NCI-H2227 (cell line): ENCODE results near the gene CALCOCO1.

Experiments used
- DNase-seq: peaks from one replicate; lab custom pipeline; 2025; ENCODE audit not compliant: unreplicated experiment; lab: John Stamatoyannopoulos, UW

Gene CALCOCO1

DNA sequence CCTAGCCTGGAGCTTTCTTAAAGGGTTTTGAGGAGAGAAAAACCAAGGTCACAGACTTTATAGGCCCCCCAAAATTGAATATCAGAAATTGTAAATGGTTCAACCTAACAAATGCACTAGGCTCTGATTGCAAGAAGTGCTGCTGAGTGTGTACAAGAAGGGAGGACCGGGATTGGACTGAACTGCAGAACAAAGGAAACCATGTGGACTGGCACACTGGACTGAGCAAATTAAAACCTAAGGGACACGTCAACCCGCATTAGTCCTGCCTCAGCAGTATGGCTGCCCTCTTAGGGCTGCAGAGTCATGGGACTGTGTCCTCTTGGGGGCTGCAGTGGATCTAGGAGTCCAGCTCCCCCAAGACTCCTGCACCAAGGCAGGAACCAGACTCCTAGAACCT is 25.4 kb upstream of the CALCOCO1 start:
- no peak for DNase-seq

DNA sequence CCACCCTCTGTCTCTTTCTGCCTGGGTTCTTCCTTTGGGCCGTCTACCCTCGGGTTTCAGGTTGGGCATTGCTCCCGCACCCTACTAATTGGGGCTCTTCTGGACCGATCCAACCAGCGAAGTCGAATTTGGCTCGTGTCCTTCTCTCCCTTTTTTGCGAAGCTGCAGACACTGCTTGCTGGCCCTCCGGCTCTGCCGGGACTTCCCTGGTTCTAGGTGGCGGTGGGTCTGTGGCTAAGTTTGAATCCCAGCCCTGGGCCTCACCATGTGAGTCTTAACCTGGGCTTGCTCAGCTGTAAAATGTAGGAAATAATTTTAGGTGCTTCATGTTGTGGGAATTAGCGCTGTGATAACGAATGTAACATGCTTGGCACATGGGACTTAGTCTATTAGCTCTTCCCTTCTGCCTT is 24.9 kb upstream of the CALCOCO1 start:
- DNase-seq, result no peak

DNA sequence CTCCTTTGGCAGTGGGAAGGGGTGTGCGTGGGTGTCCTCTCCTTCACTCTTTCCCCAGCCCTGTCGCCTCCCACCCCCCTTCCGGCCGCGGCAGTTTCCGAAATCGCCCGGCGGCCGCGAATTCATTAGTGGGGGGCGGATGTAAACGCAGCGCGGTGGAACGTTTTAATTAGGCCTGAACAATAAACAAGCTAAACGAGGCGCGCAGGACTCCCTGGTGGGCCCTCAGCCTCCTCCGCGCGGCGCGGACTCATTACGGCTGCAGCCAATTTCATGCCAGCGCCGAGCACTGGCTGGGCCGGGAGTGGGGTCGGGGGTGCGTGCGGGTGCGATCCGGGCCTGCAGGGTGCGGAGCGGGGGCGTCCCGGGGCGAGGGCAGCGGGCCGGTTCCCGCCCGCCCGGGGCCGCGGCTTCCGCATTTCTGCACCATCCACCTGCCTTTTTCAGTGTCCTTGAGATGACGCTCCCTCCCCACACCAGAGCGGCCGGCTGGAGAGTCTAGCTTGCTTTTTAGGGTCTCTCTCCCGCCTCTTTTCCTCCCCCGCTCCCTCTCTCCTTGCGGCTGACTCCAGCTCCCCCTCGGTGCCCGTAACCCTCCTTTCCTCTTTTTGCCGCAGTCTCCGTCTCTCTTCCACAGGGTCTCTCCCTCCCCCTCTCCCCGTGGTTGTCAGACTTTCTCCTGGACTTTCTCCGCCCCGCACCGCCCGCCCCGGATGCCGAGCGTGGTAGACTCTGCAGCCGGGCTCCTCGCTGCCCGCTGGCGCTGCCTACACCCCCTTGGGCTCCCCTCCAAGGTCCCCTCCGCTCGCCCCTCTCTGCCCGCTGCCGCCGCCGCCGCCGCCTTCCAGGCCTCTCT is 24.3 kb upstream of the CALCOCO1 start, which contains the start of gene CISTR:
TSS of gene CISTR (minus strand) at position 644 of the 856 bp plus-strand sequence.
- DNase-seq, result peak; percentile 20

DNA sequence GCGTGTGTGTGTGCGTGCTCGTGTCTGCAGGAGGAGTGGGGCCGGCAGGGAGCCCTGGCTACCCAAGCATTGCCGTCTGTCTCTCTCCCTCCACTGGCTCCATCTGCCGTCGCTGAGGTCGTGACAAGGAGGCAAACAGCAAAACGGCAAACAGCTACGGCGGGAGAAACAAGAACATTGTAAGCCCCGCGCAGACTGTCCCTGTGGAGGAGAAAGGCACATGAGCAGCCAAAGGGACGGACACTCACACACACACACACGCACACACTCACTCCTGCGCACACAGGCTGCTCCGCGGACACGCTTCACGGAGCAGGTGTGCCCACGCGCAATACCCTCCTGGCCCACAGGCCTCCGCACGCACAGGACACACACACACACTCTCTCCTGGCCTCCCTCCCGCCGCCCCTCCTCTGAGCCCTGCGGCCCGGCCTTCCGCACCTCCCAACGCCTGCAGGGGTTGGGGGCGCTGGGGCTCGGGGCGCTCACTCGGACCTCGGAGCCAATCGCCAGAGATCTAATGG is 23.6 kb upstream of the CALCOCO1 start:
- peak; percentile 44 for DNase-seq

DNA sequence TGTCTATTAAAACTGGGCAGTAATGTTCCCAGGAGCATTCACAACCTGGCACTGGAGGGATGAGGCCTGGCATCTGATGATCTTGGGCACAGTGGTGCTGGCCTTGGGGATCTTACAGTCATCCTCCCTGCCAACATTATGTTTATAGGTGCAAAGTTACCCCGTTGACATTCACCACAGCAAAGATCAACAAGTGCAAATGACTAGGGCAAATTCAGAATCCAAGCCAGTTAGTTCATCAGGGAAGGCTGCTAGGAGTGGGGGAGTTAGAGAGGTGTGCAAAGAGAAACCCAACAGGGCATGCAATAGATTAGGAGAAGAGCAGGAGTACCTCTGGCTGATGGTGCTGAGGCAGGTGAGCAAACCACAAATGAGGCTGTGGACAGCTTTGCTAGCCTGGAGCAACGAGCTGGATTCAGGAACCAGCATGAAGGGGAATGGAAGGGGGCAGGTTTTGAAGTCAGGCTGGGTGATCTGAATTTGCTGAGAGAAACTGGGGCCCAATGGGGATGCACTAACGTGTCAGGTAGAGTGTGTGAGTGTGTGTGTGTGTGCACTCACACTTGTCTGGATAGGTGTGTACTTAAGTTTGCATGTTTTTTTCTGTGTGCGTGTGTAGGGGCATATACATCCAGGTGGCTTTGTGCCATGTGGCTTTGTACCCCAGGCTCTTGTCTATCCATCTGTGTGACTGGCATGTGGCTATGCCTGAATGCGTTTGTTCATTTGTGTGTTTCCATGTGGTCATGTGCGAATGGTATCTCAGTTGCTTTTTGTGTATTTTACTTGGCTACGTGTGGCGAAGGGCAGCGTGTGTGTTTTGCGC is 22.9 kb upstream of the CALCOCO1 start:
- DNase-seq, result no peak

DNA sequence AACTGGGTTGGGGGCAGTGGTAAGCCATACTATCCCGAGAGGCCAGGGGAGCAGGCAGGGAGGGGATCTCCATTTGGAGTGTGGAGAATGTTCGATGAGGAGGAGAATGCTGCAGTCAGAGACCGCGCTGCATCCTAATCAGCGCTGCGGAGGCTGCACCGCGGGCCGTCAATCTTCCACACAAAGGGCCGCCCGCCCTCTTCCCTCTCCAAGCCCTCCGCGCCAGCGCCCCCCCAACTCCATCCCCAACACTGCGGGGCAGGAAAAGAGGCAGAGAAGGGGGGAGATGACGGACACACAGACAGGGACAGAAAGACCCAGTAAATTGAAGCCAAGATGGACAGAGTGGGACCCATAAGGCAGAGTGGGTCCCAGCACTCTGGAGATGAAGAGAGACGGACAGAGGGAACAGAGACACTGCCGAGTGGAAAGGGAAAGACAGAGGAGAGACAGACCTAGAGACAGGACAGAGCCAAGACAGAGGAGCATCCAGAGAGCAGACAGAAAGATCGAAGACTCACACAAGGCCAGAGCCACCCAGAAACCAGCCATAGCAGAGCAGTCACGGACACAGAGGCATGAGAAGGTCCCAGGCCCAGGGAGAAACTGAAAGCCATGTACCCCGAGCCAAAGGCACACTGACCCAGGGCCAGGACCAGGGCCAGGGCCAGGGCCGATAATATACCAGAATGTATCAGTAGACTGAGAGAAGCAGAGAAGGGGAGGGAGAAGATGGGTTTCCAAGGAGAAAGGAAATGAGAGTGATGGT is 21.0 kb upstream of the CALCOCO1 start:
- DNase-seq, result peak; percentile 32

DNA sequence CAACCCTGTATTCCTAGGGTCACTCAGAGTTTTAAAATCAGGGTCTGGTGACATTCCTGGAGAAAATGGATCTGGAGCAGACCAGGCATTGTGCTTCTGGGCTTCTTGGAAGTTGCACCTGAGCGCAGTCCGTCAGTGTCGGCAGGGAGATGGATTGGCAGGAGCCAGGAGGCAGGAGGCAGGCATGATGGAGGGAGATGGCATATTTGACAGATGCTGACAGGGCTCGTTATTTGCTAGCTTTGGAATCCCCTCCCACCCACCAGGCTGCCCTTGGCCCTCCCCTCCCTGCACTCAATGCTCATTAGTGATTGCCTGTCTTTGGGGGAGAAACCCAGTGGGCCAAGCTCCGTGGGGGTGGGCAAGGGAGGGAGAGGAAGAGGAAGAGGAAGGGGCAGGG is 19.8 kb upstream of the CALCOCO1 start:
- peak; percentile 8 for DNase-seq

DNA sequence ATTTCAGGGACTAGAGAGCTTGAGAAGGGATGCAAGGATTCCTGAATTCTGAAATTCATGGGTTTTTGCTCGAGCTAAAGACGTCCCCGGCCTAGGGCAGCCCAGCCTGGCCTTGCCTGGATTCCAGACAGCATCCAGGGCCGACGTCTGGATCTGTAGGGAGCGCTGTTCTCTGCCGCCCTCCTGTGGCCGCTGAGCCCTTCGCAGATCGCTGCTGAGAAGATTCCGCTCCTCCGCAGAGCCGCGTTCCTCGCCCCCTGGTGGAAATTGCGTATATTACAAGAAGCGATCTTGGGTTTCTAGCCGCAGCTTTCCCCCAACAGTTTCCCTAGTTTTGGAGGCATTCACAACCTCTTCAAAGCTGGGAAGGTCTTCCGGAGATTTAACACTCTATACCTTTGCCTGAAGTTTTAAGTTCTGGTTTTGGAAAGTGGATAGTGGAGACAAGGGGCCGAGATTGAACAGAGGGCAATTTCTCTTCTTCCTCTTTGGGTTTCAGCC is 19.4 kb upstream of the CALCOCO1 start:
- peak; percentile 92 for DNase-seq

DNA sequence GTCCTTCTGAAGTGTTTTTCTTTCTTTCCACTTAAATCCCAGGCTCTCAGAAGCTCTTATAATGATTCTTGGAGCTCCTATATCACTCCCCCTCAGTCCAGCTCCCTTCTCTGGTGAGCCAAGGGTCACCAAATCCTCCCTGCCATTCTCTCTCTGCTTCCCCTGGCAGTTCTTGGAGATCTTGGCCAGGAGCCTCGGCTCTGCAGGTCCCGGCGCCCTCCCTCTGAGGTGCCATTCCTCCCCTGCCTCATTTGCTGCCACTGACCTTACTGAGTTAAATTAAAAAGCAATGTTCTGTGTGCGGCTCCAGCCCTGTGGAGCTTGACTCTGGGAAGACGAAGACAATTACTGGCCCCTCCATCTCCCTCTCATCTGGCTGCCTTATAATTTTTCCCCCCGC is 17.5 kb upstream of the CALCOCO1 start:
- peak; percentile 21 for DNase-seq

DNA sequence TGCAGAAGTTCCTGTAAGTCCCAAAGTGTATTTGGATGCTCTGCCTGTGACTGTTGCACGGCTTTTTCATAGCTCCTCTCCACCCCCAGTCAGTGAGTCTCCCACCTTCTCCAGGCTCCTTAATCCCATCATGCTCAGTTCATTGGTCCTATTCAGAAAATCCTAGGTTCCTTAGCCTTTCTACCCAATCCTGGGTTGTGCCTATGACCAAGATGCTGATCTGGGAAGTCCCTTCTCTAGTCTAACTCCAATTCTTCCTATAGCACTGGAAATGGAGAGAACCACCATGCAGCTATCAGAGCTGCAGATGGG is 16.8 kb upstream of the CALCOCO1 start:
- no peak for DNase-seq

DNA sequence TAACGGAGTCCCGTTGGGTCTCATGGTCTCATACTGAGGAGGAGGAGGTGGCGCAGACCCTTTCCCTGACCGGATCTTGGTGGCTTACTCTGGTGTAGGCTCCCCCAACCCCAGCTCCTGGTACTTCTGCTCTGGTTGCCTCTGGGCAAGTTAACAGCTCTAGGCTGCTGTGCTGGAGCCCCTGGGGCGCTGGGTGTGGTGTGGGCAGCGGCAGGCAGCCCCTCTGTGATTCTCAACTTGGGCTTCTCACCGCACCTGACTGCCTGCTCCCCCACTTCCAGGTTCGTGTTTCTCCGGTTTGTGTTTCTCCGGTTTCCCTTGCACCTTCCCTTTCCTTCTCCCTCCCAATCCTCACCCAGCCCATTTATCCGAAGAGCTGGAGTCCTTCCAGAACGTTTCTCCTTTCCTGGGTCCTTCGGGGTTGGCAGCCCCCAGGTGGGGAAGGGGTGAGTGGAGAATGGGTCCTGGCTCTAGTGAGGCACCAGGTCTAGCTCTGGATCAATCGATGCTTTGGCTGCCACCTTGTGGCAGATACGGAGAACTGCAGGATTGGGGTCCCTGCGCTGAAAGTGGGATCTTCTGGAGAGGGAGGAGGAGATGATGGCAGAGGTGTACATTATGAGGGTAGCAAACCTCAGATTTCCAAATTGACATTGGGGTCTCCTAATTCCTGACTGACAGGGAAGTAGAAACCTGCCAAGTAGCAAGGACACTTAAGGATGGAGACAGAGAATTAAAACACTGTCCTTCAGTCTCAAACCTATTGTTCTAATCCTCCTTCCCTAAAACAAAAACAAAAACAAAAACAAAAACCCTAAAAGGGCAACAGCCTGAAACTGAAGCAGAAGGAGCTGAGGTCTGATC is 16.2 kb upstream of the CALCOCO1 start:
- peak; percentile 75 for DNase-seq

DNA sequence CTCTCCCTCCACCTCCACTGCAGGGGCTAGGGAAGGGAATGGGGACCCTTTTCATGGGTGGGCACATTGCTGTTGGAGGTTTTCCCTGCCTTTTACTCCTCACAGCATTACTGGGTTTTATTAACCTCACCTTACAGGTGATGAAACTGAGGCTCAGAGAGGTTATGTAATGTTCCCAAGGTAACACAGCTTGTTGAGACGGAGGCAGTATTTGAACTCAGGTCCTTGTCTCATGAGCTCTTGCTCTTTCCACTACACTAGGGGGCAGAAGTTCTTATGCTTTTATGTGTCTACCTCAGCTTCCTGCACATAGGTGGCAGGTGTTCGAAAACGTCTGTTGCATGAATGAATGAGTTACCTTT is 12.9 kb upstream of the CALCOCO1 start:
- no peak for DNase-seq

DNA sequence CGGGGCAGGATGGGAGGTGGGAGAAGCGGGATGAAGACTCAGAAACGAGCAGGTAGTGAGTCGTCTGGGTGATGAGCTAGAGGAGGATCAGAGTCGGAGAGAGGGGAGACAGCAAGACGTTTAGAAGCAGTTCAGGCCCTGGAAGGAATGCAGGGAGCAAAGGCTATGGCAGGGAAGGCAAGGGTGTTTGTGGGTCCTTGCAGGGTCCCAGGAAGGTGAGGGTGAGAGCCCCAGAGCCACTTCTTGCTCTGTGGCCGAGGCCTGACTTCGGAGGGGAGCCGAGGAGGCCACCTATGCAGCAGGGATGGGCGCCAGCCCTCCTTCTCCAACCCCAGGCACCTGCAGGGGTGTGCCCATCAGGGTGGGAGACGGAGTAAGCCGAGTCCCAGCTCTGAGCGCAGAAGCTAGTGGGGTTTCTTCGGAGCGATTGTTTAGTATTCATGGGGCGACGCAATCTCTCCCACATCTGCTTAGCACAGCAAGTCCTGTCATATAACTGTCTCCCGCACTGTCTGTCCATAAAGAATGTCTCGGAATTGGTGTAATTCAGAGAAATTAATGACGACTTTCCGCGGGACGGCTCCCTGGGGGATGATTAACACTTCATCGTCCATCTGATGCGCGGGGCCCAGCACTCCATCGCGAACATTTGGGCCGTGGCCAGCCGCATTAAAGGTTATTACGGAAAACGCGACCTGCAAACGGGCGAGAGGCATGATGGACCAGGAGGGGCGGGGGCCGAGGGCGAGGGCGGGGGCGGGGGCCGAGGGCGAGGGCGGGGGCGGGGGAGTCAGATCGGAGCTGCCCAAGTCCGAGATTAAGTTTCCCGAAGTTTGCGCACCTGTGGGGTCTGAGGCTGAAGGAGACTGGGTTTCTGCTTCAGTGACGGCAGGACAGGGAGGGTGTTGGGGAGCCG is 12.2 kb upstream of the CALCOCO1 start:
- peak; percentile 41 for DNase-seq

DNA sequence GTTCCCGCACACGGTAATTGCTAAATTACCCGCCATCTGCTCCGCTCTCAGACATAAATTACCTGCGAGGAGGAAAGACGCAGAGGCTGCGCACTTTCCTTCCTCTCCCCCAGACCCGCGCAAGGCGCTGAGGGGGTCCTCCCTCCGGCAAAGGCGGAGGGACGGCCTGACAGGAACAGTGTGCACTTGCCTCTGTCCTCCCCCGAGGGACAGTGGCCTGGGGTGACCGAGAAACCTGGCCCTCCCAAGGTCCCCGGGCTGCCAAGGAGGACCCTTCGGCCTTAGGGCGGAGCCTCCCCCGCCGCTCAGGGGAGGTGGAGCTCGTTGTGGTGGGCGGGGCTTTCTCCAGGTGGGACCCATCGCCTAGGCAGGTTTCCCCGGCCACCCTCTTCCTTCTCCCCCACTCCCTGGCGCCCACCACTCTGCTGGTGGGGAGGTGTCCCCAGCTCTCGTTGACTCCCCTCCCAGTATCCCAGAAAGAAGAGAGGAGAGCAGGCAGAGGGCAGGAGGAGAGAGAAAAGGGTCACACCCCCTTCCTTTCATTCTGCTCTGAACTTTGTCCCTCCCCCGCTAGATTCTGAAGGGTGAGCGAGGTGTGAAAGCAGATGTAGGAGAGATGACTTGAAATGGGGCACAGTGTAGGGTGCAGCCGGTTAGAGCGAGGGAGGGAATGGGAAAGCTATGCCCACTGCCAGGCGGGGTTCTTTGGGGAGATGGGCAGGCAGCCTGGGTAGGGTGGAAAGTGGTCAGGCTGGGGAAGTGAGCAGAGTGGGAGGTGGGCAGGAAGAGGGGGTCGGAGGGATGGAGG is 11.4 kb upstream of the CALCOCO1 start:
- peak; percentile 72 for DNase-seq

DNA sequence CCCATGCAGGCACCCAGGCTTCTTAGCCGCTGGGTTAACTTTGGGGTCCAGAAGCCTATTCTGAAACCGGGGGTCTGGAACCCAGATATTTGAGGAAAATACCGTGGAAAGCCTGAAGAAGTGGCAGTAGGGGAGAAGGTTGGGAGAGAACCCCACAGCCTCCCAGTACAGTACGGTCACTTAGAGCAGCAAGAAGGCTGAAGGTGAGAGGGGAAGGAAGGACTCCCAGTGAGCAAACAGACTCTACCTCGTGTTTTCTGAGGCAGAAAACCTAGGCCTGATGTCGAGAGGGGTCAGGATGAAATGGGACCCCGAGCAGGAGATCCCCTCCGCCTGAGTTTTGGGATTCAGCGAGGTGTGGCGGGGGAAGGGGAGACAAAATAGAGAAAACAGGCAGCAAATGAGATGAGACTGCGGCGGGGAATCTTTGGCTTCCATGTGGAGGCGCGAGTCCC is 10.7 kb upstream of the CALCOCO1 start:
- DNase-seq, result no peak

DNA sequence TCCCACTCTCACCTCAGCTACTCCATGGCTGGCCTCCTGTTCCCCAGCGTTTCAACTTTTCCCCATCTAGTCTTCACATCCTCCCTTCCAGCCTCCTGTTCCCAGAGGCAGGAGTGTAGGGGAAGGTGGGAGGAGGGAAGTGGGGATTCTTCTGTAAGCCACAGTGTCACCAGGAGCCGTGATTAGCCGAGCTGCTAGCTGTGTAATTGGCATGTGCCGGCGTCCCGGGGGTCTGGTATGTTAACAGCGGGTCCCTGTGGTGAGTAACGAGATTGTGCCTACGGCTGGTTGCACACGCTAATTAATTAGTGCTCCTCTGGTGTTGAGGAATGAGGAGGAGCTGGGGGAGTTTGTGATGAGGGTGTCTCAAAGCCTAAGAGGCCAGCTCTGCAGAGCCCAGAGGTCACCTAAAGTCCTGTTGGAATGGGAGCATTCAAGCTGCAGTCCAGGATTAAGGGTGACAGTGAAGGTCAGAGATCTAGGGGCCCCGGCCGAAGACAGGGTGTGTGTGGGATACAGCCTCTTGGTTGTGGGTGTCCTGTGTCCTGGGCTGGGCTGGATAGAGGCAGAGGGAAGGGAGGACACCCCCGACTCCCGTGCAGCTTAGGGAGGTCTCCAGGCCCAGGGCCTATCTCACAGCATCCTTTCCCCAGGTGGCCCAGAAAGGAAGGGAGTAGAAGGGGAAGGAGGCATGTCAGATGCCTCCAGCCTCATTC is 10.0 kb upstream of the CALCOCO1 start:
- DNase-seq, result no peak

DNA sequence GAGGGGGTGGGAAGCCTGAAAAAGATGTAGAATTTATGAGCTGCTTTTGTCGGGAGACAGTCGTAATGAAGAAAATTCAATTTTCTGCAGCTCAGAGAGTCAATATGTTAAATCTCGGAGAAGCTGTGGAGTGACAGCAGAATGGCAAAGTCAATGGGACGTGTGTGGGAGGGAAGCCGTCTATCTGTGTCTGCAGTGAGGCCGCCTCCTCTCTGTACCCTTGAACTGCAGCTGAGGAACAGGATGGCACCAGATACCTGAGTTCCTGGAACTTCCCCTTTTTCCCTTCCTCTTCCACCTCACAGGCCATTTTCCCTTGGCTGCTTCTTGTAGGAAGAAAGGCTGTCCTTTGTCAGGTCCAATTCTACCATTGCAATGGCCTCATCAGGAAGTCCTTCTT is 9.3 kb upstream of the CALCOCO1 start:
- no peak for DNase-seq

DNA sequence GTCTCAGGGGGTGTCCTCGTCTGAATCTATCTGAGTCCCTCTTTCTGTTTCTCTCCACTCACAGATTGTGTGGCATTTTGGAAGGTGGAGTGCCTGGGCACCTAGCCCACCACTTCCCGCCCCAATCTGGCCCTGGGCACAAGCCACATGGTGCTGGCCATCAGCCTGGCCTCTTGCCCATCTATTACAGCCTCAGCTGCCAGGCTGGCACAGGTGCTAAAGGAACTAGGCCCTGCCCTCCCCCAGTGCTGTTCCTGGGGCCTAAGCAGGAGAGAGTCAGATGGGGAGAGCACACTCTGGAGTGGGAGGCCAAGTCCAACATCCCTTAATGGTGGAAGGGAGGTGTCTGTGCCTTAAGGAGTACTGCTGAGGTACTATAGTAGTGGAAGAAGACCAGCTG is 8.3 kb upstream of the CALCOCO1 start:
- DNase-seq, result no peak
